IPS DF 19.7 (cell line): ENCODE results near the gene NEK11.
"Not testable (repeated sequence)": the region's sequence is repeated elsewhere in the genome, so short reads cannot be mapped to it uniquely, and the experiment has no call there.

Experiments used
- DNase-seq: peaks from one replicate; pipeline ENCODE4 v3.0.0-alpha.2; 2013; ENCODE audit warnings: low read depth, low spot score

The NEK11 gene

DNA sequence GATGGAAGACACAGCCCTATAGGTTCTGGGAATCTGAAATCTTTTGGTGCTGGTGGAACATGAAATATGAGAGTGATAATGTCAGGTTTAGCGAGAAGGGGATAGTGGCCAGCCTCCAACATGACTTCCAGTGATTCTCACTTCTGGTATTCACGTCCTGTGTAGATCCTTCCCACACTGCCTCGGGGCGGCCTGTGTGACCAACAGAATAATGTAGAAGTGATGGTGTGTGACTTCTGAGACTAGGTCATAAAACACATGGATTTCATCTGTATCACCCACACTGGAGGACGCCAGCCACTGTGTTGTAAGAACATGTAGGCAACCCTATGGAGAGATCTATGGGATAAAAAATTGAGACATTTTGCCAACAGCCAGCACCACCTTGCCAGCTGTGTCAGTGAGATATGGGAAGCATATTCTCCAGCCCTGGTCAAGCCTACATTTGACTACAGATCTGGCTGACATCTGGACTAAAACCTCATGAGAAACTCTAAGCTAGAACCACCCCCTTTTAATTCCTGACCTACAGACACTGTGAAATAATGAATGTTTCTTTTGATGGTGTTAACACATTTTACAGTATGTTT, 329.4 kb downstream of the NEK11 start:
- DNase-seq, result no peak

DNA sequence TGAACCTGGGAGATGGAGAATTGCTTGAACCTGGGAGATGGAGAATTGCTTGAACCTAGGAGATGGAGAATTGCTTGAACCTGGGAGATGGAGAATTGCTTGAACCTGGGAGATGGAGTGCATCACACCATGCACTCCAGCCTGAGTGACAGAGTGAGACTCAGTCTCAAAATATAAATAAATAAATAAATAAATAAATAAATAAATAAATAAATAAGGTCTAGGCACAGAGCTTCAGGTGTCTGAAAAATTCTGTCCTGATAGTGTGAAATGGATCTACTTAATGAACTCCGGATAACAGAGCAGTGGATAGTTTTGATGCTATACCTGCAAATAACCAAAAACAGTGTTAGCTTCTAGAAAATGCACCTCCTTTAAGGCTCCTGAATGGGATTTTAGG, 330.6 kb downstream of the NEK11 start:
- DNase-seq, result no peak

DNA sequence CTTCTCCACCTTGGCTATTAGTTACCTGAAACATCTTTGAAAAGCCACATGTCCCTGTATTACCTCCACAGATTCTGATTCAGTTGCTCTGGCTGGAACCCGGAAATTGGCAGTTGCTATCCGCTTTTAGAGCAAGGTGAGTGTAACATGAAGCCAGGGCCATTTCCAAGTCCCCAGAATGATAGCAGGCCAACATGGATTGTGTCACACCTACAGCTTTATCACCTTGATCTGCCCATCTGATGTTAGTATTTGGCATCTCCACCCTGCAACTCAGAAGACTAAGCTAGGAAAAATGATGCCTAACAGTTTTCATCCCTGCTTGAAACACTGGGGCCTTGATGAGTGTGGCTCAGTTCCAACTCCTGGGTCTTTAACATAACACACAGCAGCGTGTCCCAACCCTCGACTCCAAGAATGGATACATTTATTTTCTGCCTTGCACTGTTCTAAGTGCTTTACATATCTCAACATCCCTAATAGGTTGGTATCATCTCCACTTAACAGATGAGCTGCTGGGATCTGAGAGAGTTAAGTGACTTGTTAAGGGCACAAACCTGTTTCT, 333.6 kb downstream of the NEK11 start:
- DNase-seq, result no peak

DNA sequence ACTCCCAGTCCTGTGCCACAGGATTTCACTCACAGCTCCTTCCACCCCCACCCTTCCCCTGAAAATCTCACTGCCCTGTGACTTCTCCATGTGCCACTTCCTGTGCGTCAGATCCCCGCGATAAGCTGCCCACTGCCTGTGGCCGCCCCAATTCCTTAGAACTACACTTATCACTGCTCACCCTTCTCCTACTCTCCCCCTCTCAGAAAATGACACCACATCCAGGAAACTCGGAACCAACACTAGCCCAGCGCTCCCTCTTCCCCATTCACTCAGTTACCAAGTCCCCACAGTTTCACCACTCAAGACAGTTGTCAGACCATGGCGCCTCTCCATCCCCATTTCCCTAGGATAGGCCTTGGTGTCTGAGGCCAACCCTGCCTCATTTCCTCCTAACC, 334.4 kb downstream of the NEK11 start:
- not testable (repeated sequence) for DNase-seq

DNA sequence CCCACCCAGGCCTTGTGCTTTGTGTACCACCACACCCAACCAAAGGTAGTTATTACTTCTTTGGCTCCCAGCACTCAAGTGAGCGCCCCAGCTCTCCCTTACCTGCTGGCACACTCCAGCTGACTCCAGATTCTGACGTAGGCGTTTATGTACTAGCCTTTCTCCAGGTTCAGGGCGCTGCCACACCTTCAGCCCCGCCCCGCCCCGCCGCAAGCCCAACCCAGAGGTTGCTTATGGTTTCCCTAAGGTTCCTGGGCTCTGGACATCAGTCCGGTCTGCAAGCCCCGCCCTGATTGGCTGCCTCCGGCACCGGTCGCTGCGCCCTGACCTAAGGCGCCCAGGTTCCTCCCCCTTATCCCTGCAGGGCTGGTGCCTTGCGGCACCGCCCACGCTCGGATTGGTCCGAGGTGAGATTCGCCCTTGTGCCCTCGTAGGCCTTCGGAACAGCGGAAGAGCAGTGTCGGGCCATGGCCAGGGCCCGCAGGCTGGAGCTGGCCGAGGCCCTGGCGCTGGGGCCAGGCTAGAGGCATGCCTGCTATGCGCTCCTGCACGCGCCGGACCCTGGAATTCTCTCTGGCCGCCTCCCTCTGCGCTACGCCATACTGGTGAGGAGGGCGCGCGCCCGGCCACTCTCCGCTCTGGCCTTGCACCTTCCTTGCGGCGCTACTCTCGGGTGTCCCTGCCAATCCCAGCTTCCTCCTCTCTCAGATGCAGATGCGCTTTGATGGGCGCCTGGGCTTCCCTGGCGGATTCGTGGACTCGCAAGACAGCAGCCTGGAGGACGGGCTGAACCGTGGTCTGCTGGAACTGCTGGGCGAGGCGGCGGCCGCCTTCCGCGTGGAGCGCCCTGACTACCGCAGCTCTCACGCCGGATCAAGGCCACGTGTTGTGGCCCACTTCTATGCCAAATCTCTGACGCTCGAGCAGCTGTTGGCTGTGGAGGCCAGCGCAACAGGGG, 335.1 kb downstream of the NEK11 start:
- peak; percentile 94 for DNase-seq

DNA sequence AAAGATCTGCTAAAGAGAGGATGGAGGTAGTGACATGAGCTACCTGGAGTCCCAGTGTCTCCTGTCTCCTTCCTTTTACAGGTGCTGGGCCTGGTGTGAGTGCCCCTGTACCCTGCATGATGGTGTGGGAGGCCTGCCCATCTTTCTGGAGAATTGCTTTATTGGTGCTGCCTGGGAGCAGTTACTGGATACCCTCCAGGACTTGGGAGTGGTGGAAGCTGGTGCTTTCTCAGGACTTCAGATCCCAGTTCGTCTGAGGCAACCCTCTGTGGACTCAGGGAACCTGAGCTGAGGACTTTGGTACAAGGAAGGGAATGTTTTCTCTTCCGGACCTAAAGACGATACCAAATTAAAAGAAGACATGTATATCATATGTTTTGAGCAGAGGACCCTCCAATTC, 336.6 kb downstream of the NEK11 start:
- DNase-seq, result no peak

DNA sequence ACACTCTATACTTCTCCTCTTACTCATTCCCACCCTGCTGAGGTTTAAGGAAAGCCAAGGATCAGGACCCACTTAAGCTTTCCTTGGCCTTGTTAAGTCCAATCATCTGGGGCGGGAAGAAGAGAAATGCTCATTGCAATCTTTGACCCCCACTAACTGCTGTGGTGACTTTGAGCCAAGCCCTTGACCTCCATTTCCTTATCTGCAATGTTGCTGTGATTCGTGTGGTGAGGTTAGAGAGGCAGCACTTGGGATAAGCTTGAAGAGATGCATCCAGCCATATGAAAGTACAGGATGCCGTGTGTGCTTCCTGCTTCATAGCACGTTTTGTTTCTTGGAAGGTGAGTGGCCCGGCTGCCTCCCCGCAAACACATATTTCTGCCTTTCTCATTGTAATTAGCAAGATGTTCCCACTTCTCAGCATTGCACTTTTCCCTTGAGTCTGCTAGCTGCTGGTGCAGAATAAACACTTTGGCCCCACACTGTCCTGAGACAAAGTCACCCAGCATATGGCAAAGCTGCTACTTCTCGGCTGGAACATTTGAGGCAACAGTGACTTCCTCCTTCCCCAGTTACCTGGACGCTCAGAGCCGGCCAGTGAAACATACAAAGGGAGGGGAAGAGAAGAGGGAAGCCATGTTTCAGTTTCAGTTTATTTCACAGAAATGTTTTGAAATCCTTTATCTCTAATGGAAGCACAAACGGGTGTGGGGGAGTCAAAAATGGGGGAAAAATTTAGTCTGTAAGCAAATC, 344.4 kb downstream of the NEK11 start:
- no peak for DNase-seq

DNA sequence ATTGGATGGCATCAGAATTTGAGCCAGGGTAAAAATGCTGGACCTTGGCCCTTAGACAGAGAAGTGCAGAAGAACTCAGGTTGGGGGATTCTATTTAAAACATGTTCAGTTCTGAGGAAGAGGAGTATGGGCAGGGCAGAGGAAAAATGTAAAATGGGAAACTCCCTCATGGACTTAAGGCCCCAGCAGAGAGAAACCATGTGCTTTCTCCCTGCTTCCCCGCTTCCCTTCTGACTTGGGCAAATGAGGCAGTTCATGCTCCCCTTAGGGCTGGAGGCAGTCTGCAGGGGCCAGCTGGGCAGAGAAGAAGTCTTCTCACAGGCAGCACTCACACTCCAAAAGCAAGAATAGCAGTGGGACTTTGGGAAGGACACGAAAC, 345.0 kb downstream of the NEK11 start:
- no peak for DNase-seq

DNA sequence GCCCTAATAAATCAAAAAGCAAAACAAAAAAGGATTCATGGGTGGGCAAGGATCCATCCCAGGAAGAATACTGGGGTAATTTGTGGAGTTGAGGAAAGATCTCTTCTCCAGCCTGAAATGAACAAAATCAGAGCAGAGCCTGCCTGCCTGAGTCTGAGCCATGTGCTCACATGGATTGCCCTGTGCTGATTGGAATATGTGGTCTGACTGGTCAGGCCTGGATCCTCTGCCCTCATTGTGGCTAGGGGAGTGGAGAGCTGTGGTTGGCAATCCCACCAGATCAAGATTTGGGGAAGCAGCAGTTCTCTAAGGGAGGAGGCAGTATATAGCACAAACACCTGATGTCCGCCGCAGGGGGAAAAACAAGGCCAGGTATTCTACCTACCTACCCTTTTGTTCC, 348.1 kb downstream of the NEK11 start:
- DNase-seq, result no peak

DNA sequence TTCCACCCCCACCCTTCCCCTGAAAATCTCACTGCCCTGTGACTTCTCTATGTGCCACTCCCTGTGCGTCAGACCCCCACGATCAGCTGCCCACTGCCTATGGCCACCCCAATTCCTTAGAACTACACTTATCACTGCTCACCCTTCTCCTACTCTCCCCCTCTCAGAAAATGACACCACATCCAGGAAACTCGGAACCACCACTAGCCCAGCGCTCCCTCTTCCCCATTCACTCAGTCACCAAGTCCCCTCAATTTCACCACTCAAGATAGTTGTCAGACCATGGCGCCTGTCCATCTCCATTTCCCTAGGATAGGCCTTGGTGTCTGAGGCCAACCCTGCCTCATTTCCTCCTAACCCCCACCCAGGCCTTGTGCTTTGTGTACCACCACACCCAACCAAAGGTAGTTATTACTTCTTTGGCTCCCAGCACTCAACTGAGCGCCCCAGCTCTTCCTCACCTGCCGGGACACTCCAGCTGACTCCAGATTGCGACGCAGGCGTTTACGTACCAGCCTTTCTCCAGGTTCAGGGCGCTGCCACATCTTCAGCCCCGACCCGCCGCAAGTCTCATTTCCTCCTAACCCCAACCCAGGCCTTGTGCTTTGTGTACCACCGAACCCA, 354.3 kb downstream of the NEK11 start:
- not testable (repeated sequence) for DNase-seq

DNA sequence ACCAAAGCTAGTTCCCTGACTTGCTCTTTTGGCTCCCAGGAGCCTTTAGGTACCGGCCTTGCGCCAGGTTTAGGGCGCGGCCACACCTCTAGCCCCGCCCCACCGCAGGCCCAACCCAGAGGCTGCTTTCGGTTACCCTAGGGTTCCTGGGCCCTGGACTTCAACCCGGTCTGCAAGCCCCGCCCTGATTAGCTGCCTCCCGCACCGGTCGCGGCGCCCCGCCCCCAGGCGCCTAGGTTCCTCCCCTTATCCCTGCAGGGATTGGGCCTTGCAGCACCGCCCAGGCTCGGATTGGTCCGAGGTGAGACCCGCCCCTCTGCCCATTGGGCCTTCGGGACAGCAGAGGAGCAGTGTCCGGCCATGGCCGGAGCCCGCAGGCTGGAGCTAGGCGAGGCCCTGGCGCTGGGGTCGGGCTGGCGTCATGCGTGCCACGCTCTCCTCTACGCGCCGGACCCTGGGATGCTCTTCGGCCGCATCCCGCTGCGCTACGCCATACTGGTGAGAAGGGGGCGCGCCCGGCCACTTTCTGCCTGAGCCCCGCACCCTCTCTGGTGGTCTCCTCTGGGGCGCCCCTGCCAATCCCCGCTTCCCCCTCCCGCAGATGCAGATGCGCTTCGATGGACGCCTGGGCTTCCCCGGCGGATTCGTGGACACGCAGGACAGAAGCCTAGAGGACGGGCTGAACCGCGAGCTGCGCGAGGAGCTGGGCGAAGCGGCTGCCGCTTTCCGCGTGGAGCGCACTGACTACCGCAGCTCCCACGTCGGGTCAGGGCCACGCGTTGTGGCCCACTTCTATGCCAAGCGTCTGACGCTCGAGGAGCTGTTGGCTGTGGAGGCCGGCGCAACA, 355.0 kb downstream of the NEK11 start, which contains the start of gene NUDT16:
Gene NUDT16, plus strand, starts transcription at position 330 of the 847 bp plus-strand sequence. Its CDS starts 31 bp downstream, at position 361.
- DNase-seq, result peak; percentile 88

DNA sequence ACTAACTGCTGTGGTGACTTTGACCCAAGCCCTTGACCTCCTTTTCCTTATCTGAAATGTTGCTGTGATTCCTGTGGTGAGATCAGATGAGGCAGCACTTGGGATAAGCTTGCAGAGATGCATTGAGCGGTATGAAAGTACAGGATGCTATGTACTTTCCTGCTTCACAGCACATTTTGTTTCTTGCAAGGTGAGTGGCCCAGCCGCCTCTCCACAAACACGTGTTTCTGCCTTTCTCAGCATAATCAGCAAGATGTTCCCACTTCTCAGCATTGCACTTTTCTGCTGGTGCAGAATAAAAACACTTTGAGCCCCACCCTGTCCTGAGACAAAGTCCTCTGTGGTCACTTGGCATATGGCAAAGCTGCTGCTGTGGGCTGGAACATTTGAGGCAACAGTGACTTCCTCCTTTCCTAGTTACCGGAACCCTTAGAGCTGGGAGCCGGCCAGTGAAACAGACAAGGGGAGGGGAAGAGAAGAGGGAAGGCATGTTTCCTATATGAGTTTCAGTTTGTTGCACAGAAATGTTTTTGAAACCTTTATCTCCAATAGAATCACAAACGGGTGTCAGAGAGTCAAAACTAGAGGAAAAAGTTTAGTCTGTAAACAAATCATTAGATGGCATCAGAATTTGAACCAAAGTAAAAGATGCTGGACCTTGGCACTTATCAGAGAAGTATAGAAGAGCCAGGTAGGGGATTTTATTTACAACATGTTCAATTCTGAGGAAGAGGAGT, 359.9 kb downstream of the NEK11 start:
- no peak for DNase-seq

DNA sequence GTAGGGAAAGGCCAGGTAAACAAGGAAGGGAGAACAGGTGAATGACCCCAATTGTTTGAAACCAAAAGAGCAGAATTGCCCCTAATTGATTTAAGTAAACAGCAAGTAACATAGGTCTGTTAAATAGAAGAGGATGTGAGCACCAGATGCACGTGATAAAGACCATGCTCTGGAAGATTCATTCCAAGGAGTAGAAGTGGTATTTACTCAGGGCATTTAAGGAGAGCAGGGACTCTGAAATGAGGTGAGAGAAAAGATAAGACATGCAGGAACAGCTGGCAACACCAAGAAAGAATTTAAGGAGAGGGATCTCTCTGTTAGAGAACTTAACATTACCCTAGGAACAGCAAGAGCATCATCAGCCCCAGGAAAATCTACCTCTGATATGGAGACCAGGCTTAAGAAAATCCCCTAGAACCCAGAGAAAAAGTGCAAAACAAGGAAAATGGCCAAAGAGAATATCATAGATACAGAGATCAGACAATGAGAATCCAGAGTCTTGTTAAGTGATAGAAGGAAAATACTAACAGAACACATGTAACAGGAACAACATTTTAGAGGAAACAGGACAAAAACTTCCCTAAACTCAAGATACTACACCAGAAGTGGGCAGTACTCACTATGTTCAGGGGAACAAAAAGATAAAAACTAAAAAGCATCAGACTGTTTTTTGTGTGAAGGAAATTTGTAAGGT, 361.3 kb downstream of the NEK11 start:
- no peak for DNase-seq

DNA sequence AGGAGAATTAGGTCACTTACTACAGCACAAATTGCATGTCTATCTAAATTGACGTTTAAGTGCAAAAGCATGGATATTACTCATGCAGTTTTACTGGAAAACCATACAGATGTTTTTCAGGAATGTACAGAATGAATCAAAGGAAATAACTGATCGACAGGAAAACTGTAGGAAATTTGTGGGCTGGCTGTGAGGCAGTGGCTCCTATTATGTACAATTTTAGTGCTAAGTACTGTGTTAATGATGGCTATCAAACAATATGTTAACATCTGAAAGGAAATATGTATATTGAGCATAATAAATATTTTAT, 361.8 kb downstream of the NEK11 start:
- DNase-seq, result no peak

DNA sequence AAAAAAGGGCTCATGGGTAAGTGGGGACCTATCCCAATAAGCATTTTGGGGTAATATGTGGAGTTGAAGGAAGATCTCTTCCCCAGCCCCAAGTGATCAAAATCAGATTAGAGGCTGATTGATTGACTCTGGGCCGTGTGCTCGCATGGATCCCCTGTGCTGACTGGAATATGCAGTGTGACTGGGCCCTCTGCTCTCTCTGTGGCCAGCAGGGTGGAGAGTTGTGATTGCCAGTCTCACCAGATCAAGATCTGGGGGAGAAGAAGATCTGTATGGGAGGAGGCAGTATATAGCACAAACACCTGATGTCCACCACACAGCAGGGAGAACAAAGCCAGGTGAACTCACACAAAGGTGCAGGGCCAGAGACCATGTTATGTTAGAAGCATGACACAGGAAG, 363.7 kb downstream of the NEK11 start:
- no peak for DNase-seq

DNA sequence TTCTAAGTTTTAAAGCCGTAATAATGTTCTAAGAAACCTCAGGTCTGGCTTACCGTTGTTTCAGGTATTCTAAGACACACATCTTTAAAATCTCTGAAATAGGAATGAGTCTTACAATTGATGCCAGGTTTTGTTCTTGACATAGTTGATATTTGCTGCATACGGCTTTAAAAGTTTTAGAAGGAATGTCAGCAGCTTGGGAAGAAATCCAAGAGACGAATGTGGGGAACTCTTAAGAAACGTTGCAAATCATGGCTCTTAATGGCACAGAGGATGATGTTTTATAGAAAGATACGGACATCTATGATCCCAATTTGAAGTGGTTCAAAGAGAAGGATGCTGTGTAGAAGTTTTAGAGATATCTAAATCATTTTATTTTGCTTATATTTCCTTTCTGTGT, 366.4 kb downstream of the NEK11 start:
- no peak for DNase-seq

DNA sequence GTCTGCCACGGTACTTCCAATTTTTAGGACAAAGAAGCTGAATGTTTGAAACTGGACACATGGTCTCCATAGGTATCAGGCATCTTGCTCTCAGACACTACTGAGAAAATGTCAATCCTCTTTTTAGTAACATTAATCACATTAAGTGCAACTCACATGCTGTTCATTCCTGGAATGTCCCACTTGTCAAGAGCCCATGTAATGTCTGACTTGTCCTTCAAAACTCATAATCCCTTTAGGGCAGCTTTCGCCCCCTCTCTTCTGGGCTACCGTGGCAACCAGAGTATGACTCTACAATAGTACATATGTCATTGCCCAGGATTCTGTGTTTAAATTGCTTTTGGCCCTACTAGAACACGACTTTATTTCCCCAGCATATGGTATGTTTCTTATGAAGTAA, 367.2 kb downstream of the NEK11 start:
- DNase-seq, result no peak

DNA sequence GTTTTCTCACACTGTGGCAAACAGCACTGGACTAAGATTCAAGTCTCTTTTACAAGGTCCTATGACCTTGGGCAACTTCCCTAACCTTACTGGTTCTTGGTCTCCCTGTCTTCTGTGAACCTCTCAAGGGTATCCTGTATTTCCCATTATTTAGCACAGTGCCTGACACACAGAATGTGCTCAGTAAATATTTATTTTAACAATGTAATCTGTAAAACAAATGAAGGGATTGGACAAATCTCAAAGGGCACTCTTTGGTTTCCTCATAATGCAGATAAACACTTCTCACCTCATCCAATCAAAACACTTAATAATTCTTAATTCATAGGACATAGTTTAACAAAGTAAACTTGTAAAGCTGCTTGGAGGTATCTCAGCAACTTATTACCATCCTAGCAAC, 367.7 kb downstream of the NEK11 start:
- no peak for DNase-seq

DNA sequence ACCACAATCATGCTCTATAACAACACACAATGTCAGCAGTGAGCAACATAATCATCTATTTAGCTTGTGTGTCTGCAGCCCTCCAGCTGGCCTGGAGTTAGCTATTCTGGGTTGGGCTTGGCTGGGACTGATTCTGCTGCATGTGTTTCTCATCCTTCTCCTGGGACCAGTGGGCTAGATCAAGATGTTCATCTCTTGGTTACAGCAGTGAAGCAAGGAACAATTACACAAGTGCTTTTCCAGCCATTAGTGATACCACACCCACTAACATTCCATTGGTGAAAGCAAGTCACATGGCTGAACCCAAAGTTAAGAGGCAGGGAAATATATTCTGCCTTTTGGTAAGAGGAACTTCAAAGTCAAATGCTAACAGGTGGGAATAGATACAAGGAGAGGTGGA, 369.5 kb downstream of the NEK11 start:
- no peak for DNase-seq

DNA sequence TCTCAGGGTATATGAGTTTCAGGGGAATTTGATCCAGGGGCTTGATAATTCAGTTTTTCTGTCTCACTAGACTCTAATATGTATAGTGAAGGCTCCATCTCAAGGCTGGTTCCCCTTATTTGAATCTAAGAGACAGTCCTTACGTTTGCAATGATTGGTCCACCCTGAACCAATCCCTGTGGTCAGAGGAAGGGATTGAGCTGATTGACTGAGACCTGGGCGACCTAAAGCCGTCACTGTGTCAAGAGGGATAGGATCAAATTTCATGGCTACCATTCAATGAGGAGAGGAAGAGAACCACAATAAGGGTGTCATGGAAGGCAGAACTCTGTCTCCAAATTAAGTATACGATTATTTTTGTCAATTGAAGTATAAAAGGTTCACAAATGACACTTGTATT, 371.2 kb downstream of the NEK11 start:
- DNase-seq, result no peak
